HG03045 (cell line): ENCODE data around the gene TPI1.
A peak's percentile ranks its signal among the peaks of the same experiment; 100 is the strongest.
"Not testable (repeated sequence)": the region's sequence is repeated elsewhere in the genome, so short reads cannot be mapped to it uniquely, and the experiment has no call there.

Source experiments
- ATAC-seq: cut with Tn5 transposase; IDR thresholded peaks from one replicate; pipeline ENCODE4 v1.9.1; 2021; ENCODE audit warnings: mild to moderate bottlenecking, moderate library complexity; ENCODE audit not compliant: unreplicated experiment

TPI1 gene

DNA sequence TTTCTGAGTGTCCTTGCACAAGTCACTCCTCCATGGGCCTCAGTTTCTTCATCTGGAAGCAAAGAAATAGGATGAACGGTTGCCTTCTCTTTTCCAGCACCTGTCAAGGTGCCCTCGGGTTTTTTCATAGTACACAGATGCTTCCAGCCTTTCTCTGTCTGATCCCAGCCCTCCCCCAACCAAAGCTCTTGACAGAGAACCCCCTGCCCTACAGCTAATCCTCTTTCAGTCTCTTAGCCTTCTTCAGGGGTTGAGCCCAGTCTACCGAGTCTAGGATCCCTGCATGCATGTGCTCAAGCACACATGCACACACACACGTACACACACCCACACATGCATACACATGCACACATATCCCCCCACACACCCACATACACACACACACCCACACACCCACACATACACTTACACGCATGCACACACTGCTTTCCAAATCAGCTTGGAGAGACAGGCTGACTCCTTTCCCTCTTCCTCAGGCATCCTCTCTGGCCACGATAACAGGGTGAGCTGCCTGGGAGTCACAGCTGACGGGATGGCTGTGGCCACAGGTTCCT lies 20.9 kb upstream of the TPI1 start:
- ATAC-seq: no peak

- no peak for ATAC-seq
Measured at GRCh38 chr12:6847676-6848075, 19.7 kb upstream of the TPI1 start.

GRCh38 chr12:6849427-6849826 lies 17.9 kb upstream of the TPI1 start:
- no peak for ATAC-seq

DNA sequence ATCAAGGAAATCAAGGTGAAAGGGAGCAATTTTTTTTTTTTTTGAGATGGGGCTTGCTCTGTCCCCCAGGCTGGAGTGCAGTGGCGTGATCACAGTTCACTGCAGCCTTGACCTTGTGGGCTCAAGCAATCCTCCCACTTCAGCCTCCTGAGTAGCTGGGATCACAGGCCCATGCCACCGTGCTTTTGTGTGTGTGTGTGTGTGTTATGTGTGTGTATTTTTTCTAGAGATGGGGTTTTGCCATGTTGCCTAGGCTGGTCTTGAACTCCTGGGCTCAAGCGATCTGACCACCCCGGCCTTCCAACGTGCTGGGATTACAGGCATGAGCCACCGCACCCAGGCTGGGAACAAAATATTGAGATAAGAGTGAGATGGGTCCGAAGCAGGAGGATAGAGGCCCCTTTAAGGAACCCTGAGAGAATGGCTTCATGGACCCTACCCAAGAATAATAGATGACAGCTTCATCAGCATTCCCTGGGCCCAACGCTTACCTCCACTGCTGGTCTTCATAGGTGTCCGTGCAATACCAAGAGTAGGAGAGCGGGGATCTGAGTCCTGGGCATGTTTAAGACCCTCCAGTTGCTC lies 17.3 kb upstream of the TPI1 start:
- ATAC-seq: no peak

DNA sequence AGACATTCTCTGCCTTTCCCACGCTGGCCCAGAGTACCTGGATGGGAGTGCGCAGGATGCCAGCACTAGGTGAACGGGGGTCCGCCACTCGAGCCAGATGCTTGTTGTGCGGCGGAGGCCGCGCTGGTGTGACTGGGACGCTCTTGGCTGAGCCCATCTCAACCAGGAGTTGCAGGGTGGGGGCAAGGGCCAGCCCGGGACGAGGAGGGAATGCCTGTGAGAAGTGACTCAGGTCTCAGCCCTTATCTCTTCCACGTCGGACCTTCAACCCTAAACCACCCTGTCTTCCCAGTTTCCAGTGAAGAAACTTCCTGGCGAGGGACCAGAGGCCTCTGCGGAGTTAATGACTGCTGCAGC lies 16.6 kb upstream of the TPI1 start:
- no peak for ATAC-seq

DNA sequence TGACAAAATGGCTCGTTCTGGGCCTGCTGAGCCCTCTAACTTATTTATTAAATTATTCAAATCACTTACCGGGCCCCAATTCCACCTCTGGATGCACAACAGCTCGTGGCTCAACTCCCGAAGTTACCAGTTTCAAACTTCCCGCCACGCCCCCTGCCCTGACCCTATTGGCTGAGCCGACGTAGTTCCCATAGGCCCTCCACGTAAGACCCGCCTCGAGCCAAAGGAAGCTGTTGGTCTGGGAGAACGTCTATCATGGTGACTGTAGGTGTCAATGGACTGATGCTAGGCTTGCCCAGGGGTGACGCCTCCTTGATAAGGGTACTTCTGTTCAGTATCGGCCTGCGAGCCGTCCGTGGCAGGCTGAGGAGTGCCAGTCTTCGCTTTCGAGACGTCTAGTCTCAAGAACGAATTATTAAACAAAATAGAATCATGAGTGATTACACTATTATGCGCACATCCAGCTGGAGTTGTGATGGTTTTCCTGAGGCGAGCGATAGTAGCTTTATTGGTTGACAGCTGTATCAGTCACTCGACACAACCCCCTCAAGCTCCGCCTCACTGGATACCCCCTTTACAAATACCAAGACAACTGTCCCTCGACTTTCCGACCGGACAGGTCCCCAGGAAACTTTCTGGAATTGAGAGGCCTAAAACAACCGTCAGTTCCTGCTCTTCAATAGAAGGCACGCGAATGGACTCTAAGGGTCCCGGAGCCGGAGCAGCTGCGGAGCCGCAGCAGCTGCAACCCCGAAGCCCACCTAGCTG lies 16.0 kb upstream of the TPI1 start, which contains the start of gene CDCA3:
TSS of gene CDCA3 (minus strand) at position 134 of the 768 bp plus-strand sequence. CDS start 334 bp downstream, outside the sequence.
- ATAC-seq: peak; percentile 56

- peak; percentile 73 for ATAC-seq
Measured at GRCh38 chr12:6851921-6852650, 15.2 kb upstream of the TPI1 start, which contains the start of gene USP5. TSS of gene USP5 (plus strand) at chr12:6852150. CDS start at chr12:6852180, 30 bp downstream.

DNA sequence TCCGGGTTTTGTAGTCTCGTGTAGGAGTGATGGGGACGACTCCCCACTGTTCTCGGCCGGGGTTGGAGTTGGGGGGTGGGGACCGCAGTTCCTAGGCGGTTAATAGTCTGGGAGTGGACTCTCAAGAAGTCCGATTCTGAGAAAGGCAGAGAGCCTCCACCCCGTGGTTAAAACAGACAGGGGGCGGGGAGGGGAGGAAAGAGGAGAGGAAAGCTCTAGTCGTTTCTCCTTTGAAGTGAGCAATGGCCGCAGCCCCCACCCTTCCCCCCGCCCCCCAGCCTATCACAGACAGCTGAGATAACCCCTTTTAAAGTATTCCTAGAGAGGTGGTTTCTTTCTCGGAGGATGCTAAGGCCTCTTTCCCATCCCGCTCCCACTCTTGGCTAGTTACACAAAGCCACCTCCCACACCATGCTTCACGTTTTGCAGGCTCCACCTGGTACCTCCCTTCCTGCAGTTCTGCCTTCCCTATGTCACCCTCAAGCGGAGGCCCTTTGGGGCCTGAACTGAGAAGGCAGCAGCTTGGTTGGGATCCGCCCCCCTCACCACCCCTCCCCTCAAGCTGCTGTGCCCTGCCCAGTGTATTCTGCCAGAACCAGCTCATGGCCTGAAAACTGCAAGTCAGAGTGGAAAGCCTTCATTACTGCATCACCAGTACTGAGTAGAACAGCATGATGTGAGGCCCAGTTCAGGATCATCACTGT lies 14.5 kb upstream of the TPI1 start:
- no peak for ATAC-seq

- no peak for ATAC-seq
Measured at GRCh38 chr12:6853626-6854025, 13.7 kb upstream of the TPI1 start.

GRCh38 chr12:6854036-6854435 lies 13.3 kb upstream of the TPI1 start:
- ATAC-seq: no peak

- ATAC-seq: no peak
Measured at GRCh38 chr12:6855322-6855721, 12.0 kb upstream of the TPI1 start.

- no peak for ATAC-seq
Measured at GRCh38 chr12:6858799-6859198, 8.5 kb upstream of the TPI1 start.

DNA sequence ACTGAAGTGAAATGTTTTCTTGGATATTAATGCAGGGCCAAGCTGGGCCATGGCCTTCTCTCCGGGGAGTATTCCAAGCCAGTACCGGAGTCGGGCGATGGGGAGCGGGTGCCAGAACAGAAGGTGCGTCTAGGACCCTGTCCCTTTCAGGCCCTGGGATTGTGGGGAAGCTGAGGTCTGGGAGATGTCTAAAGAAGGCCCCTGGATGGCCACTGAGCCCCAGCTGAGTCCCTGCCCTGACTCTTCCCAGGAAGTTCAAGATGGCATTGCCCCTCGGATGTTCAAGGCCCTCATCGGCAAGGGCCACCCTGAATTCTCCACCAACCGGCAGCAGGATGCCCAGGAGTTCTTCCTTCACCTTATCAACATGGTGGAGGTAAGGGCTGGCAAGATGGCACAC lies 7.2 kb upstream of the TPI1 start:
- no peak for ATAC-seq

- no peak for ATAC-seq
Measured at GRCh38 chr12:6860942-6861341, 6.4 kb upstream of the TPI1 start.

- ATAC-seq: no peak
Measured at GRCh38 chr12:6861391-6861790, 5.9 kb upstream of the TPI1 start.

DNA sequence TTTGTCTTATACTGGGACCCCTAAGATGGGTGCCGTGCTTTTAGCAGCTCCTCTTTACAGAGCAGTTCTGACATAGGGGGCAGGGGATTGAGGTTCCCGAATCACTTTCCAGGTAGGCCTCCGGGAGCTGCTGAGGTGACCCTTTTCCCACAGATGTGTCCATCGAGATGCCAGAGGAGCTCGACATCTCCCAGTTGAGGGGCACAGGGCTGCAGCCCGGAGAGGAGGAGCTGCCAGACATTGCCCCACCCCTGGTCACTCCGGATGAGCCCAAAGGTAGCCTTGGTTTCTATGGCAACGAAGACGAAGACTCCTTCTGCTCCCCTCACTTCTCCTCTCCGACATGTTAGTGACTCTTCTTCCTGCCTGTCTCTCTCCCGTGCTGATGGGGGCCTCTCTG lies 4.3 kb upstream of the TPI1 start:
- ATAC-seq: no peak

- ATAC-seq: no peak
Measured at GRCh38 chr12:6863586-6864321, 3.6 kb upstream of the TPI1 start.

GRCh38 chr12:6865307-6865706 lies 2.0 kb upstream of the TPI1 start:
- not testable (repeated sequence) for ATAC-seq

DNA sequence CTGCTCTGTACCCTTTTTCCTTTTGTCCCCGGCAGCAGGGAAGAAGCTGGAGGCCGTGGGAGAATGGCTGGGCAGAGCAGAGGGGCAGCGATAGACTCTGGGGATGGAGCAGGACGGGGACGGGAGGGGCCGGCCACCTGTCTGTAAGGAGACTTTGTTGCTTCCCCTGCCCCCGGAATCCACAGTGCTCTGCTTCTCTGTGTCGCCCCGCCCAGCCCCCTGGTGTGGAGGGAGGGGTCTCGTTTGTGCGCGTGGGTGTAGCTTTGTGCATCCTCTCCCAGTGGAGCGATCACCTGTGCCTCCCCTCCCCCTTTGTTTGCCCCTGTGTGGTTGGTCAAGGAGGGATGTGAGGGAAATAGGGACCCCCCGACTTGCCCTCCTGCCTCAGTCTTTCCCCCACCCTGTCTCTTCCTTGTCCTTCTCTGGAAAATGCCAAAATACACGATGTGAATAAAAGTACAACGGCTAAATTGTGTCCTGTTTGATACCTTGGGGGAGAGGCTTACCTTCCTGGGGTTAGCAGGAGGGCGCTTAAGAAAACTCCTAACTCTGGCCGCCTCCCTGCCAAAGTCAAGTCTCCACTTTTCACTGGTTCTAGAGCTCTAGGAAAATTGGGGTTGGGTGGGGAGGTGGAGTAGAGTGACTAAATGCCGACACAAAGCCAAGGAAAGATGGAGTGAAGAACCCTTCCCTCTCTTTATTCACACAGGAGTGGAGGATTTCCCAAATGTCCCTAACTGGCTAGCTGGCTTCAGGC lies 990 bp upstream of the TPI1 start:
- ATAC-seq: no peak
